22Rv1 (cell line): ENCODE data around the gene NSMCE3.

Experiments
- H3K27ac ChIP-seq: fragments of 450-650 bp; 2 replicates; pipeline ENCODE4 v1.5.1; 2017
- ZFX ChIP-seq: fragments of 450-650 bp; IDR thresholded peaks from 2 replicates; pipeline ENCODE4 v1.6.1; 2017; ENCODE audit warnings: antibody characterized with exemption, borderline replicate concordance
- TF ChIP-seq, protein P1 (sequence below): fragments of 450-650 bp; IDR thresholded peaks from 2 replicates; pipeline ENCODE4 v1.5.1; 2017; ENCODE audit warnings: mild to moderate bottlenecking

Gene NSMCE3

GRCh38 chr15:29216955-29217354, 52.7 kb downstream of the NSMCE3 start:
- TF ChIP-seq ZFX = no peak
- TF ChIP-seq, protein P1, sequence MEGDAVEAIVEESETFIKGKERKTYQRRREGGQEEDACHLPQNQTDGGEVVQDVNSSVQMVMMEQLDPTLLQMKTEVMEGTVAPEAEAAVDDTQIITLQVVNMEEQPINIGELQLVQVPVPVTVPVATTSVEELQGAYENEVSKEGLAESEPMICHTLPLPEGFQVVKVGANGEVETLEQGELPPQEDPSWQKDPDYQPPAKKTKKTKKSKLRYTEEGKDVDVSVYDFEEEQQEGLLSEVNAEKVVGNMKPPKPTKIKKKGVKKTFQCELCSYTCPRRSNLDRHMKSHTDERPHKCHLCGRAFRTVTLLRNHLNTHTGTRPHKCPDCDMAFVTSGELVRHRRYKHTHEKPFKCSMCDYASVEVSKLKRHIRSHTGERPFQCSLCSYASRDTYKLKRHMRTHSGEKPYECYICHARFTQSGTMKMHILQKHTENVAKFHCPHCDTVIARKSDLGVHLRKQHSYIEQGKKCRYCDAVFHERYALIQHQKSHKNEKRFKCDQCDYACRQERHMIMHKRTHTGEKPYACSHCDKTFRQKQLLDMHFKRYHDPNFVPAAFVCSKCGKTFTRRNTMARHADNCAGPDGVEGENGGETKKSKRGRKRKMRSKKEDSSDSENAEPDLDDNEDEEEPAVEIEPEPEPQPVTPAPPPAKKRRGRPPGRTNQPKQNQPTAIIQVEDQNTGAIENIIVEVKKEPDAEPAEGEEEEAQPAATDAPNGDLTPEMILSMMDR = no peak
- no peak overlapping the region for H3K27ac ChIP-seq
